A549 treated with RU486 at 1 μM for 4 hours (cell line): ENCODE measurements around the gene MUSTN1. TPM values are rescaled to one million over a fixed set of nuclear protein-coding genes. Genes with fewer than 3 reads are reported as not detected.

Experiments
- total RNA-seq: library from RNA; stranded (reverse); fragments of 200-300 nt; extraction: Qiagen RNA extraction; gene quantifications from 5 replicates; pipeline ENCODE4 v1.2.3, GENCODE V29; 2022; ENCODE audit warnings: low read depth

The MUSTN1 gene
- not detected in 5 replicates for total RNA-seq

GRCh38 chr3:52834871-52835501 is at the start of gene MUSTN1:
Gene MUSTN1, minus strand, starts transcription at chr3:52835019. Its CDS starts 71 bp downstream, at chr3:52834948.

GRCh38 chr3:52830535-52831258 is 4.1 kb downstream of the MUSTN1 start, which contains the start of gene ITIH4:
Gene ITIH4, minus strand, starts transcription at chr3:52830672. Its CDS starts 30 bp downstream, at chr3:52830642.

GRCh38 chr3:52794612-52795099 is 40.2 kb downstream of the MUSTN1 start, which contains the start of gene ITIH3:
Gene ITIH3, plus strand, starts transcription at chr3:52794796. Its CDS starts 8 bp downstream, at chr3:52794804.

Other genes starting within 250 kb of the MUSTN1 start
- gene PBRM1, start 149.1 kb downstream of the MUSTN1 start, total RNA-seq, result 9.3 to 17.3 TPM (median 13.7 TPM) in 5 replicates
- 98.0 to 179 TPM (median 109 TPM) in 5 replicates for gene GNL3, start 149.0 kb downstream of the MUSTN1 start, total RNA-seq
- 32.4 to 39.5 TPM (median 36.9 TPM) in 5 replicates for gene GLT8D1, start 129.2 kb downstream of the MUSTN1 start, total RNA-seq
- 129 to 170 TPM (median 164 TPM) in 5 replicates for gene SPCS1, start 128.9 kb downstream of the MUSTN1 start, total RNA-seq
- 13.4 to 14.8 TPM (median 14.5 TPM) in 5 replicates for gene NEK4, start 64.1 kb downstream of the MUSTN1 start, total RNA-seq
- gene ITIH1, start 57.4 kb downstream of the MUSTN1 start, total RNA-seq, result not detected in 5 replicates
- gene ITIH3, start 40.2 kb downstream of the MUSTN1 start, total RNA-seq, result 0.12 TPM in 1 of 5 replicates, not detected in the others
- 0.35 to 1.6 TPM (median 0.55 TPM) in 5 replicates for gene ITIH4, start 4.3 kb downstream of the MUSTN1 start, total RNA-seq
- gene STIMATE, start 62.5 kb upstream of the MUSTN1 start, total RNA-seq, result 6.3 to 10.3 TPM (median 7.4 TPM) in 5 replicates
- 6.1 to 8.6 TPM (median 8.1 TPM) in 5 replicates for gene SFMBT1, start 211.1 kb upstream of the MUSTN1 start, total RNA-seq